ENCODE results near the gene CYRIA. TPM values are rescaled to one million over a fixed set of nuclear protein-coding genes. Genes with fewer than 3 reads are reported as not detected.
A peak's percentile ranks its signal among the peaks of the same experiment; 100 is the strongest.

Gene CYRIA
- polyA plus RNA-seq, 1 of the 3 experiments (the other 2 are of a cell fraction), result 0.13 TPM

DNA sequence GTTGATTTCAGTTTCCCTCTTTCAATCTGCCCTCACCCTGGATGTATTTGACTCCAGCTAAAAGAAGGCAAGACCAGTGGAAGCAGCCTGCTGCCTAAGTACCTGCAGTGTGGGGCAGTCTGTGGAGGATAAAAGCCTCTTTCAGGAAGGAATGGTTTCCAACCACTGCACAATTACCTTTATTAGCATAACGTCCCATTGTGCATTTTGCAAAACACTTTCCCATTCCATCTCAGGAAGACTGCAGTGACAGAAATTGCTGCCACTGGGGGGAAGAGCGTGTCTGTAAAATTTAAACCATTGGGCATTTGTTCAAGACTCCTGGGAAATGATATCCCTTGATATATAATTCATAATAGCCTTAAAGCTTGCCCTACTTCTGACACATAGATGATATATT, 26.2 kb downstream of the CYRIA start:
- H4K20me1 ChIP-seq (ENCODE audit: insufficient read depth), result no peaks in the 10 kb centered on the region
- no peaks in the 10 kb centered on the region for H3K27me3 ChIP-seq (ENCODE audit: insufficient read depth)
- no peaks in the 10 kb centered on the region for H3F3A ChIP-seq (replicated peaks; ENCODE audit: insufficient read depth)
- TF ChIP-seq, protein P1, sequence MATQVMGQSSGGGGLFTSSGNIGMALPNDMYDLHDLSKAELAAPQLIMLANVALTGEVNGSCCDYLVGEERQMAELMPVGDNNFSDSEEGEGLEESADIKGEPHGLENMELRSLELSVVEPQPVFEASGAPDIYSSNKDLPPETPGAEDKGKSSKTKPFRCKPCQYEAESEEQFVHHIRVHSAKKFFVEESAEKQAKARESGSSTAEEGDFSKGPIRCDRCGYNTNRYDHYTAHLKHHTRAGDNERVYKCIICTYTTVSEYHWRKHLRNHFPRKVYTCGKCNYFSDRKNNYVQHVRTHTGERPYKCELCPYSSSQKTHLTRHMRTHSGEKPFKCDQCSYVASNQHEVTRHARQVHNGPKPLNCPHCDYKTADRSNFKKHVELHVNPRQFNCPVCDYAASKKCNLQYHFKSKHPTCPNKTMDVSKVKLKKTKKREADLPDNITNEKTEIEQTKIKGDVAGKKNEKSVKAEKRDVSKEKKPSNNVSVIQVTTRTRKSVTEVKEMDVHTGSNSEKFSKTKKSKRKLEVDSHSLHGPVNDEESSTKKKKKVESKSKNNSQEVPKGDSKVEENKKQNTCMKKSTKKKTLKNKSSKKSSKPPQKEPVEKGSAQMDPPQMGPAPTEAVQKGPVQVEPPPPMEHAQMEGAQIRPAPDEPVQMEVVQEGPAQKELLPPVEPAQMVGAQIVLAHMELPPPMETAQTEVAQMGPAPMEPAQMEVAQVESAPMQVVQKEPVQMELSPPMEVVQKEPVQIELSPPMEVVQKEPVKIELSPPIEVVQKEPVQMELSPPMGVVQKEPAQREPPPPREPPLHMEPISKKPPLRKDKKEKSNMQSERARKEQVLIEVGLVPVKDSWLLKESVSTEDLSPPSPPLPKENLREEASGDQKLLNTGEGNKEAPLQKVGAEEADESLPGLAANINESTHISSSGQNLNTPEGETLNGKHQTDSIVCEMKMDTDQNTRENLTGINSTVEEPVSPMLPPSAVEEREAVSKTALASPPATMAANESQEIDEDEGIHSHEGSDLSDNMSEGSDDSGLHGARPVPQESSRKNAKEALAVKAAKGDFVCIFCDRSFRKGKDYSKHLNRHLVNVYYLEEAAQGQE (IDR thresholded peaks at IDR 0.05; ENCODE audit: low read depth, low read length), result no peak
- TF ChIP-seq RAD21 (IDR thresholded peaks at IDR 0.05; ENCODE audit: low read length), result peak; percentile 33; the same call in 1 of the 2 replicates
- H3K4me2 ChIP-seq, result no peak overlapping the region
- no peak overlapping the region for H3K4me3 ChIP-seq (ENCODE audit: low read depth in 2 of 2, low read length in 1 of 2)
- WGBS (ENCODE audit: low lambda C conversion rate), result 35% methylated on average over 2 of the region's 2 CpGs
- H2AFZ ChIP-seq (ENCODE audit: low read depth), result no peak overlapping the region
- H3K79me2 ChIP-seq (ENCODE audit: insufficient read depth), result no peaks in the 10 kb centered on the region
- no peaks in the 10 kb centered on the region for H3K9me2 ChIP-seq
- no peak for DNase-seq
- POLR2A ChIA-PET, result no interaction called here
- peaks cover 20 to 25% of the 10 kb centered on the region in 2 experiments; a peak in 2 of 4 replicates for H3K4me1 ChIP-seq (ENCODE audit: control insufficient read depth in 1 of 2, insufficient read depth in 2 of 2, low read depth in 1 of 2, low read length in 1 of 2)
- H3K36me3 ChIP-seq (replicated peaks in 1 of 2; ENCODE audit: control insufficient read depth in 1 of 2, insufficient read depth in 2 of 2, low read length in 1 of 2), result no peaks in the 10 kb centered on the region
- CTCF ChIA-PET, result interaction anchor here (0.7 to 4.7 kb wide), 8 partner anchors 11 to 792 kb away, joined by 3 to 43 read pairs (median 4); no protein-coding TSS in a partner anchor
- H3K27ac ChIP-seq (ENCODE audit: low read depth in 2 of 2, low read length in 1 of 2), result no peak overlapping the region
- no peaks in the 10 kb centered on the region for H3K9me3 ChIP-seq
- no peak overlapping the region for H3K9ac ChIP-seq

DNA sequence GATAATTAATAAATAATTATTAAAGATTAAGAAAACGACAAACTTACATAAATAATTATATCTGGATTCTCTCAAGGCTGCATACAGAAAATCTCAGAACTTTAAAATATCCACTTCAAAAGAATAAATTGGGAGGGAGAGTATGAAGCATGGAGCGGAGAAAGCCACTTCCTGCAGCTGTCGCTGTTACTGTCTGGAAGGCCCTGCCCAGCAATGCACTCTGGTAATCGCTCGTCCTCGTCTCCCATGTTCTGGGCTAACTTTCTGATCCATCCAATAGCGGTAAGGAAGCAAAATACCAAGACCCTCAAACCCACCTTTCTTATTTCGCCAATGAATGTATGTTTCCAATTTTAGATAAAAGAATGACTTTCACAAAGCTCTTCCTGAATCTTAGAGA, 26.7 kb downstream of the CYRIA start:
- H2AFZ ChIP-seq (ENCODE audit: low read depth), result no peak overlapping the region
- CTCF ChIA-PET, result interaction anchor here (1.0 to 4.7 kb wide), 5 partner anchors 10 to 134 kb away, joined by 4 to 43 read pairs (median 5); no protein-coding TSS in a partner anchor
- 64% methylated on average over 8 of the region's 8 CpGs for WGBS (ENCODE audit: low lambda C conversion rate)
- no peak overlapping the region for H3K4me3 ChIP-seq (ENCODE audit: low read depth in 2 of 2, low read length in 1 of 2)
- no peak overlapping the region for H3K9ac ChIP-seq
- H3K79me2 ChIP-seq (ENCODE audit: insufficient read depth), result no peaks in the 10 kb centered on the region
- H3K9me2 ChIP-seq, result no peaks in the 10 kb centered on the region
- no peaks in the 10 kb centered on the region for H4K20me1 ChIP-seq (ENCODE audit: insufficient read depth)
- H3K4me1 ChIP-seq (ENCODE audit: control insufficient read depth in 1 of 2, insufficient read depth in 2 of 2, low read depth in 1 of 2, low read length in 1 of 2), result peaks cover 20 to 25% of the 10 kb centered on the region in 2 experiments; a peak in 2 of 4 replicates
- TF ChIP-seq, protein P2, sequence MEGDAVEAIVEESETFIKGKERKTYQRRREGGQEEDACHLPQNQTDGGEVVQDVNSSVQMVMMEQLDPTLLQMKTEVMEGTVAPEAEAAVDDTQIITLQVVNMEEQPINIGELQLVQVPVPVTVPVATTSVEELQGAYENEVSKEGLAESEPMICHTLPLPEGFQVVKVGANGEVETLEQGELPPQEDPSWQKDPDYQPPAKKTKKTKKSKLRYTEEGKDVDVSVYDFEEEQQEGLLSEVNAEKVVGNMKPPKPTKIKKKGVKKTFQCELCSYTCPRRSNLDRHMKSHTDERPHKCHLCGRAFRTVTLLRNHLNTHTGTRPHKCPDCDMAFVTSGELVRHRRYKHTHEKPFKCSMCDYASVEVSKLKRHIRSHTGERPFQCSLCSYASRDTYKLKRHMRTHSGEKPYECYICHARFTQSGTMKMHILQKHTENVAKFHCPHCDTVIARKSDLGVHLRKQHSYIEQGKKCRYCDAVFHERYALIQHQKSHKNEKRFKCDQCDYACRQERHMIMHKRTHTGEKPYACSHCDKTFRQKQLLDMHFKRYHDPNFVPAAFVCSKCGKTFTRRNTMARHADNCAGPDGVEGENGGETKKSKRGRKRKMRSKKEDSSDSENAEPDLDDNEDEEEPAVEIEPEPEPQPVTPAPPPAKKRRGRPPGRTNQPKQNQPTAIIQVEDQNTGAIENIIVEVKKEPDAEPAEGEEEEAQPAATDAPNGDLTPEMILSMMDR (IDR thresholded peaks at IDR 0.05), result no peak
- no peak for TF ChIP-seq SIN3A (IDR thresholded peaks at IDR 0.05; ENCODE audit: borderline replicate concordance, low read depth, low read length)
- TF ChIP-seq, protein P3, sequence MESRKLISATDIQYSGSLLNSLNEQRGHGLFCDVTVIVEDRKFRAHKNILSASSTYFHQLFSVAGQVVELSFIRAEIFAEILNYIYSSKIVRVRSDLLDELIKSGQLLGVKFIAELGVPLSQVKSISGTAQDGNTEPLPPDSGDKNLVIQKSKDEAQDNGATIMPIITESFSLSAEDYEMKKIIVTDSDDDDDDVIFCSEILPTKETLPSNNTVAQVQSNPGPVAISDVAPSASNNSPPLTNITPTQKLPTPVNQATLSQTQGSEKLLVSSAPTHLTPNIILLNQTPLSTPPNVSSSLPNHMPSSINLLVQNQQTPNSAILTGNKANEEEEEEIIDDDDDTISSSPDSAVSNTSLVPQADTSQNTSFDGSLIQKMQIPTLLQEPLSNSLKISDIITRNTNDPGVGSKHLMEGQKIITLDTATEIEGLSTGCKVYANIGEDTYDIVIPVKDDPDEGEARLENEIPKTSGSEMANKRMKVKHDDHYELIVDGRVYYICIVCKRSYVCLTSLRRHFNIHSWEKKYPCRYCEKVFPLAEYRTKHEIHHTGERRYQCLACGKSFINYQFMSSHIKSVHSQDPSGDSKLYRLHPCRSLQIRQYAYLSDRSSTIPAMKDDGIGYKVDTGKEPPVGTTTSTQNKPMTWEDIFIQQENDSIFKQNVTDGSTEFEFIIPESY (IDR thresholded peaks at IDR 0.05; ENCODE audit: borderline replicate concordance, low read depth), result no peak
- no peak for TF ChIP-seq JUND (IDR thresholded peaks at IDR 0.05)
- no peaks in the 10 kb centered on the region for H3K36me3 ChIP-seq (replicated peaks in 1 of 2; ENCODE audit: control insufficient read depth in 1 of 2, insufficient read depth in 2 of 2, low read length in 1 of 2)
- no peaks in the 10 kb centered on the region for H3K27me3 ChIP-seq (ENCODE audit: insufficient read depth)
- no peaks in the 10 kb centered on the region for H3F3A ChIP-seq (replicated peaks; ENCODE audit: insufficient read depth)
- POLR2A ChIA-PET, result no interaction called here
- no peaks in the 10 kb centered on the region for H3K9me3 ChIP-seq
- no peak for DNase-seq
- no peak overlapping the region for H3K4me2 ChIP-seq
- H3K27ac ChIP-seq (ENCODE audit: low read depth in 2 of 2, low read length in 1 of 2), result no peak overlapping the region
